ENCODE results near the gene CDC16.

The CDC16 gene

GRCh38 chr13:114225610-114226009 is 9.1 kb upstream of the CDC16 start:
- no peak for DNase-seq (ENCODE audit: low read depth in 1 of 2, low spot score in 1 of 2)

GRCh38 chr13:114226088-114226487 is 8.6 kb upstream of the CDC16 start:
- no peak overlapping the region for H3K27ac ChIP-seq (replicated peaks)
- TF ChIP-seq POLR2AphosphoS5 (IDR thresholded peaks at IDR 0.05; ENCODE audit: low read depth) (no peak), REST (IDR thresholded peaks at IDR 0.05; ENCODE audit: insufficient replicate concordance, low read depth) (no peak), CTCF (IDR thresholded peaks at IDR 0.05; ENCODE audit: insufficient read depth, low read length) (no peak), SPI1 (IDR thresholded peaks at IDR 0.05; ENCODE audit: borderline replicate concordance, low read depth) (no peak), GABPA (IDR thresholded peaks at IDR 0.05; ENCODE audit: low read depth) (no peak)
- no peak for DNase-seq (ENCODE audit: low read depth in 1 of 2, low spot score in 1 of 2)
- no peak overlapping the region for H3K4me3 ChIP-seq (replicated peaks; ENCODE audit: insufficient read depth, low read length)
- no peaks in the 10 kb centered on the region for H3K27me3 ChIP-seq (ENCODE audit: insufficient read depth, poor library complexity, severe bottlenecking)

More at GRCh38 chr13:114225610-114226009, 9.1 kb upstream of the CDC16 start:
- H3K27ac ChIP-seq (replicated peaks) = no peak overlapping the region
- no peak overlapping the region for H3K4me3 ChIP-seq (replicated peaks; ENCODE audit: insufficient read depth, low read length)
- TF ChIP-seq SPI1 (IDR thresholded peaks at IDR 0.05; ENCODE audit: borderline replicate concordance, low read depth) (no peak), POLR2AphosphoS5 (IDR thresholded peaks at IDR 0.05; ENCODE audit: low read depth) (no peak), GABPA (IDR thresholded peaks at IDR 0.05; ENCODE audit: low read depth) (no peak), CTCF (IDR thresholded peaks at IDR 0.05; ENCODE audit: insufficient read depth, low read length) (no peak), REST (IDR thresholded peaks at IDR 0.05; ENCODE audit: insufficient replicate concordance, low read depth) (no peak)
- H3K27me3 ChIP-seq (ENCODE audit: insufficient read depth, poor library complexity, severe bottlenecking) = no peaks in the 10 kb centered on the region

GRCh38 chr13:114226699-114227323 is 7.9 kb upstream of the CDC16 start:
- H3K4me3 ChIP-seq (replicated peaks; ENCODE audit: insufficient read depth, low read length) = no peak overlapping the region
- no peaks in the 10 kb centered on the region for H3K27me3 ChIP-seq (ENCODE audit: insufficient read depth, poor library complexity, severe bottlenecking)
- no peak overlapping the region for H3K27ac ChIP-seq (replicated peaks)
- DNase-seq (ENCODE audit: low read depth in 1 of 2, low spot score in 1 of 2) = peak; percentile 64 to 87
- TF ChIP-seq POLR2AphosphoS5 (IDR thresholded peaks at IDR 0.05; ENCODE audit: low read depth) = no peak
- TF ChIP-seq GABPA (IDR thresholded peaks at IDR 0.05; ENCODE audit: low read depth) = no peak
- TF ChIP-seq CTCF (IDR thresholded peaks at IDR 0.05; ENCODE audit: insufficient read depth, low read length) = peak; percentile 89

GRCh38 chr13:114227528-114227927 is 7.2 kb upstream of the CDC16 start:
- no peak for DNase-seq (ENCODE audit: low read depth in 1 of 2, low spot score in 1 of 2)
- Histone ChIP-seq H3K27me3 (ENCODE audit: insufficient read depth, poor library complexity, severe bottlenecking) (no peaks in the 10 kb centered on the region), H3K27ac (replicated peaks) (no peak overlapping the region), H3K4me3 (replicated peaks; ENCODE audit: insufficient read depth, low read length) (no peak overlapping the region)
- TF ChIP-seq CTCF (IDR thresholded peaks at IDR 0.05; ENCODE audit: insufficient read depth, low read length) = no peak
- TF ChIP-seq SPI1 (IDR thresholded peaks at IDR 0.05; ENCODE audit: borderline replicate concordance, low read depth) = no peak
- no peak for TF ChIP-seq REST (IDR thresholded peaks at IDR 0.05; ENCODE audit: insufficient replicate concordance, low read depth)
- TF ChIP-seq POLR2AphosphoS5 (IDR thresholded peaks at IDR 0.05; ENCODE audit: low read depth) = no peak
- no peak for TF ChIP-seq GABPA (IDR thresholded peaks at IDR 0.05; ENCODE audit: low read depth)

All from HL-60 (cell line).